Thyroid gland (tissue), 4 donors: ENCODE measurements around the gene CUTA. TPM values are rescaled to one million over a fixed set of nuclear protein-coding genes. Genes with fewer than 3 reads are reported as not detected.
A peak's percentile ranks its signal among the peaks of the same experiment; 100 is the strongest.

Experiments used
- DNase-seq, 2 donors: peaks; one replicate each; pipeline ENCODE4 v3.0.0-alpha.2; 2019
- H3K27ac ChIP-seq, 3 donors: fragments of 200-600 bp; sonication (generic); 1 replicate in 2 of 3; 2 replicates in 1 of 3; pipeline ENCODE4 v1.5.1; 2016 to 2019; ENCODE audit warnings: mild to moderate bottlenecking in 1 of 3, moderate library complexity in 1 of 3
- H3K27me3 ChIP-seq: fragments of 200-600 bp; sonication (generic); one replicate; pipeline ENCODE4 v1.5.1; 2019
- H3K36me3 ChIP-seq, 2 donors: fragments of 200-600 bp; sonication (generic); one replicate each; pipeline ENCODE4 v1.5.1; 2016 to 2019
- H3K4me1 ChIP-seq, 2 donors: fragments of 200-600 bp; sonication (generic); one replicate each; pipeline ENCODE4 v1.5.1; 2017 to 2019
- H3K4me3 ChIP-seq, 3 donors: fragments of 200-600 bp; sonication (generic); replicated peaks in 1 of 3; 1 replicate in 2 of 3; 2 replicates in 1 of 3; pipeline ENCODE4 v1.5.1; 2016; ENCODE audit warnings: mild to moderate bottlenecking in 1 of 3
- H3K9me3 ChIP-seq: fragments of 200-600 bp; sonication (generic); one replicate; pipeline ENCODE4 v1.5.1; 2017
- POLR2A ChIP-seq, 2 donors: fragments of 450-650 bp; IDR thresholded peaks; one replicate each; pipeline ENCODE4 v1.6.1; 2017; ENCODE audit warnings: antibody characterized with exemption in 2 of 2, mild to moderate bottlenecking in 2 of 2, moderate library complexity in 1 of 2
- WGBS, 2 donors: methylation state at CpG; one replicate each; pipeline ENCODE4 v1.1.5; 2017; 5-methylcytosine and 5-hydroxymethylcytosine counted together
- intact Hi-C: fragments of 100-400 bp; cut with DNase I; formaldehyde crosslinking; loops from one replicate; pipeline ENCODE4 v1.15.1; 2023
- total RNA-seq, 4 donors: library from RNA; depleted of rRNA; stranded (reverse); fragments of >200 nt; gene quantifications; one replicate each; pipeline ENCODE4 v1.2.3, GENCODE V29; 2016
- TF ChIP-seq, protein P1 (sequence below), 6 experiments: fragments of 200-600 bp in 3 of 6; fragments of 450-650 bp in 3 of 6; sonication (generic) in 3 of 6; IDR thresholded peaks; one replicate each; pipeline ENCODE4 v1.5.1; 2016 to 2019; ENCODE audit warnings: antibody characterized with exemption in 6 of 6, mild to moderate bottlenecking in 2 of 6, inconsistent platforms in 1 of 6, moderate library complexity in 1 of 6

The CUTA gene, protein sequence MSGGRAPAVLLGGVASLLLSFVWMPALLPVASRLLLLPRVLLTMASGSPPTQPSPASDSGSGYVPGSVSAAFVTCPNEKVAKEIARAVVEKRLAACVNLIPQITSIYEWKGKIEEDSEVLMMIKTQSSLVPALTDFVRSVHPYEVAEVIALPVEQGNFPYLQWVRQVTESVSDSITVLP
- total RNA-seq, result 100 to 1,000 TPM; 165 to 296 (median 257) TPM

DNA sequence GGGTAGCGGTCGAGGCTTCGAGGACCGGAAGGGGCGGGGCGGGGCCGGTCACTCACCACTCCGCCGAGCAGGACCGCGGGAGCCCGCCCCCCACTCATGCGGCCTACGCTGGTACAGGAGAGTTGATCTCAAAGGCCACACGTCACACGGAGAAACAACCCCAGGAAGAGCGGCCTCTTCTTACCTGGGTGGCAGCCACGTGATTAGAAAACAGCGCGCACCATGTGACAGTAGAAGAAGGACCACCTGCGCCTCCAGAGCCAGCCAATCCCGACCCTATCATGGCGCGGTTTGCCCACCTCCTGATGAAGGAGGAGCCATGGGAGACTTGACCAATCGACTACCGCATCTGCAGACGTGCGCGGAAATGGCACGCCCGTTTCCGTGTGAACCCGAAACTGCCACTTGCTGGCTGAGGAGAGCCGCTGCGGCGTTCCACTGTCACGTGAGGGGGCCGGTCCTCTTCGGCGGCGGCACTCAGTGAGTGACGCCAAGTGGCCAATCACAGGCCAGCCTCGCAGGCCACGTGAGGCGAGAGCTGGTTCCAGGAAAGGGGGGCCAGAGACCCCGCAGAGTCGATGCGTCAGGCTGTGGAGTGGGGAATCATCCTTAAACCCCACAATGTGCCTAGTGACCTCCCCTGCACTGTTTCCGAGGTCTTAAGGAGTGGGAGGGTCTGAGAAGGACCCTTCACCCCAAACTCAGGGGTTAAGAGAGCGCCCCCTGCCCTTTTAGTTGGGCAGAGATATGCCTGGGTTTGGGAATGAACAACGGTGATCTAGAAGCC lies at the start of gene CUTA:
Gene CUTA (minus strand): TSS at position 205 of the 787 bp plus-strand sequence. CDS start 107 bp downstream, at position 98.
- Histone ChIP-seq H3K27ac (peak within 1 kb of the TSS; percentile 96 to 98 (median 97)), H3K4me1 (peaks cover 11 to 43% of the 10 kb centered on the region in 2 donors), H3K9me3 (no peaks in the 10 kb centered on the region), H3K4me3 (peak within 1 kb of the TSS; percentile 44 to 68 (median 66)), H3K36me3 (peaks cover 24 to 31% of the 10 kb centered on the region in 2 donors), H3K27me3 (no peaks in the 10 kb centered on the region)
- 0 to 1% methylated on average over 16 to 37 of the region's 51 CpGs for WGBS, 2 donors
- peak; percentile 100 for DNase-seq
- TF ChIP-seq, protein P1, sequence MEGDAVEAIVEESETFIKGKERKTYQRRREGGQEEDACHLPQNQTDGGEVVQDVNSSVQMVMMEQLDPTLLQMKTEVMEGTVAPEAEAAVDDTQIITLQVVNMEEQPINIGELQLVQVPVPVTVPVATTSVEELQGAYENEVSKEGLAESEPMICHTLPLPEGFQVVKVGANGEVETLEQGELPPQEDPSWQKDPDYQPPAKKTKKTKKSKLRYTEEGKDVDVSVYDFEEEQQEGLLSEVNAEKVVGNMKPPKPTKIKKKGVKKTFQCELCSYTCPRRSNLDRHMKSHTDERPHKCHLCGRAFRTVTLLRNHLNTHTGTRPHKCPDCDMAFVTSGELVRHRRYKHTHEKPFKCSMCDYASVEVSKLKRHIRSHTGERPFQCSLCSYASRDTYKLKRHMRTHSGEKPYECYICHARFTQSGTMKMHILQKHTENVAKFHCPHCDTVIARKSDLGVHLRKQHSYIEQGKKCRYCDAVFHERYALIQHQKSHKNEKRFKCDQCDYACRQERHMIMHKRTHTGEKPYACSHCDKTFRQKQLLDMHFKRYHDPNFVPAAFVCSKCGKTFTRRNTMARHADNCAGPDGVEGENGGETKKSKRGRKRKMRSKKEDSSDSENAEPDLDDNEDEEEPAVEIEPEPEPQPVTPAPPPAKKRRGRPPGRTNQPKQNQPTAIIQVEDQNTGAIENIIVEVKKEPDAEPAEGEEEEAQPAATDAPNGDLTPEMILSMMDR (IDR thresholded peaks at IDR 0.05), result peak in 4 of 6 experiments; percentile 36 to 55 (median 42)
- TF ChIP-seq POLR2A (IDR thresholded peaks at IDR 0.05), result peak in 1 of 2 donors; percentile 88
- intact Hi-C loops, result no loop called here

- 74% methylated on average over 7 of the region's 7 CpGs for WGBS, 2 donors
- Histone ChIP-seq H3K36me3 (no peaks in the 10 kb centered on the region), H3K27me3 (no peaks in the 10 kb centered on the region), H3K4me3 (no peak overlapping the region), H3K9me3 (no peaks in the 10 kb centered on the region), H3K4me1 (no peaks in the 10 kb centered on the region), H3K27ac (no peak overlapping the region)
- TF ChIP-seq POLR2A (IDR thresholded peaks at IDR 0.05), result no peak
- TF ChIP-seq, protein P1 (IDR thresholded peaks at IDR 0.05), result no peak
- intact Hi-C loops, result no loop called here
- DNase-seq, result no peak
These were observed 49.2 kb upstream of the CUTA start for GRCh38 chr6:33467091-33467490.

- H3K9me3 ChIP-seq, result no peaks in the 10 kb centered on the region
- H3K27ac ChIP-seq, result no peak overlapping the region
- DNase-seq, result no peak
- no peaks in the 10 kb centered on the region for H3K4me1 ChIP-seq
- TF ChIP-seq POLR2A (IDR thresholded peaks at IDR 0.05), result no peak
- TF ChIP-seq, protein P1 (IDR thresholded peaks at IDR 0.05), result no peak
- H3K36me3 ChIP-seq, result no peaks in the 10 kb centered on the region
- 94 to 96% methylated on average over 4 of the region's 4 CpGs for WGBS, 2 donors
- intact Hi-C loops, result no loop called here
- no peaks in the 10 kb centered on the region for H3K27me3 ChIP-seq
- no peak overlapping the region for H3K4me3 ChIP-seq
These were observed 48.3 kb upstream of the CUTA start for GRCh38 chr6:33466075-33466735.

- Histone ChIP-seq H3K9me3 (no peaks in the 10 kb centered on the region), H3K27ac (no peak overlapping the region), H3K27me3 (no peaks in the 10 kb centered on the region), H3K36me3 (peaks cover 0 to 8% of the 10 kb centered on the region in 2 donors), H3K4me3 (no peak overlapping the region), H3K4me1 (peaks cover 0 to 6% of the 10 kb centered on the region in 2 donors)
- 81 to 100% methylated on average over 2 of the region's 2 CpGs for WGBS, 2 donors
- intact Hi-C loops, result no loop called here
- no peak for DNase-seq
- TF ChIP-seq, protein P1 (IDR thresholded peaks at IDR 0.05), result no peak
- TF ChIP-seq POLR2A (IDR thresholded peaks at IDR 0.05), result no peak
These were observed 41.3 kb upstream of the CUTA start for GRCh38 chr6:33459226-33459625.
